Breast epithelium (tissue), 3 donors: ENCODE data around the gene APOF.

Source experiments
- POLR2A ChIP-seq: fragments of 450-650 bp; IDR thresholded peaks from one replicate; pipeline ENCODE4 v1.6.1; 2016; ENCODE audit warnings: antibody characterized with exemption, mild to moderate bottlenecking, moderate library complexity
- POLR2AphosphoS5 ChIP-seq, 3 donors: sonication (generic); formaldehyde crosslinking; IDR thresholded peaks; one replicate each; pipeline ENCODE4 v1.6.1; 2017; ENCODE audit warnings: antibody characterized with exemption in 3 of 3
- TF ChIP-seq, protein P1 (sequence below), 3 donors: fragments of 450-650 bp; IDR thresholded peaks; one replicate each; pipeline ENCODE4 v1.5.1; 2016 to 2017; ENCODE audit warnings: antibody characterized with exemption in 3 of 3, mild to moderate bottlenecking in 3 of 3, moderate library complexity in 3 of 3

DNA sequence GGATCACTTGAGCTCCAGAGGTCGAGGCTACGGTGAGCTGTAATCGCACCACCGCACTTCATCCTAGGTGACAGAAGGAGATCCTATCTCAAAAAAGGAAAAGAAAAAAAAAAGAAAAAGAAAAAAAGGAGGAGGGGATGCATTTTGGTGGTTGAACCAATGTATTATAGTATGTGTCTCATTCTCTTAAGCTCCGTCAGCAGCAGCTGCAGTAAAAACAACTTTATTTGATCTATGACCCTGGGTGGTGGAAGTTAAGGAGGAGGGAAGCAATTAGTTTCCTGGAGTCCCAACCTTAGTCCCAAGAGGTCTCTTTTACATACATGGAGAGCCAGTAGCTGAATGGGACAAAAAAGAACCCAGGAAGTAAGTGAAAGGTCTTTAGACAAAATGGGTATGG is 26.8 kb upstream of the APOF start:
- TF ChIP-seq, protein P1, sequence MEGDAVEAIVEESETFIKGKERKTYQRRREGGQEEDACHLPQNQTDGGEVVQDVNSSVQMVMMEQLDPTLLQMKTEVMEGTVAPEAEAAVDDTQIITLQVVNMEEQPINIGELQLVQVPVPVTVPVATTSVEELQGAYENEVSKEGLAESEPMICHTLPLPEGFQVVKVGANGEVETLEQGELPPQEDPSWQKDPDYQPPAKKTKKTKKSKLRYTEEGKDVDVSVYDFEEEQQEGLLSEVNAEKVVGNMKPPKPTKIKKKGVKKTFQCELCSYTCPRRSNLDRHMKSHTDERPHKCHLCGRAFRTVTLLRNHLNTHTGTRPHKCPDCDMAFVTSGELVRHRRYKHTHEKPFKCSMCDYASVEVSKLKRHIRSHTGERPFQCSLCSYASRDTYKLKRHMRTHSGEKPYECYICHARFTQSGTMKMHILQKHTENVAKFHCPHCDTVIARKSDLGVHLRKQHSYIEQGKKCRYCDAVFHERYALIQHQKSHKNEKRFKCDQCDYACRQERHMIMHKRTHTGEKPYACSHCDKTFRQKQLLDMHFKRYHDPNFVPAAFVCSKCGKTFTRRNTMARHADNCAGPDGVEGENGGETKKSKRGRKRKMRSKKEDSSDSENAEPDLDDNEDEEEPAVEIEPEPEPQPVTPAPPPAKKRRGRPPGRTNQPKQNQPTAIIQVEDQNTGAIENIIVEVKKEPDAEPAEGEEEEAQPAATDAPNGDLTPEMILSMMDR (IDR thresholded peaks at IDR 0.05): no peak
- no peak for TF ChIP-seq POLR2A
- no peak for TF ChIP-seq POLR2AphosphoS5 (IDR thresholded peaks at IDR 0.05)
